MM.1S (cell line): ENCODE data around the gene GABARAP.
A peak's percentile ranks its signal among the peaks of the same experiment; 100 is the strongest.

Source experiments
- DNase-seq: peaks from one replicate; pipeline ENCODE4 v3.0.0-alpha.2; 2015
- H2AFZ ChIP-seq: fragments of 300-600 bp; sonication (generic); 2 replicates; pipeline ENCODE4 v1.6.0; 2016; ENCODE audit warnings: antibody characterized with exemption, low read length
- H3F3A ChIP-seq: fragments of 300-600 bp; sonication (generic); 2 replicates; pipeline ENCODE4 v1.6.1; 2016; ENCODE audit warnings: mild to moderate bottlenecking, antibody characterized with exemption, low read length, moderate library complexity, mixed read lengths; ENCODE audit not compliant: insufficient read depth
- H3K27ac ChIP-seq: fragments of 300-600 bp; sonication (generic); 2 replicates; pipeline ENCODE4 v1.5.1; 2016; ENCODE audit warnings: mild to moderate bottlenecking, low read length
- H3K27me3 ChIP-seq: fragments of 300-600 bp; sonication (generic); replicated peaks from 2 replicates; pipeline ENCODE4 v1.6.0; 2016; ENCODE audit warnings: low read length; ENCODE audit not compliant: insufficient read depth
- H3K36me3 ChIP-seq: fragments of 300-600 bp; sonication (generic); replicated peaks from 2 replicates; pipeline ENCODE4 v1.6.1; 2016; ENCODE audit warnings: mild to moderate bottlenecking, low read length, mixed read lengths; ENCODE audit not compliant: insufficient read depth
- H3K4me1 ChIP-seq: fragments of 300-600 bp; sonication (generic); 2 replicates; pipeline ENCODE4 v1.6.1; 2016; ENCODE audit warnings: low read length, mixed read lengths
- H3K4me2 ChIP-seq: fragments of 300-600 bp; sonication (generic); 2 replicates; pipeline ENCODE4 v1.6.0; 2016; ENCODE audit warnings: low read depth, low read length
- H3K4me3 ChIP-seq: fragments of 300-600 bp; sonication (generic); 2 replicates; pipeline ENCODE4 v1.5.1; 2016; ENCODE audit warnings: low read length, mixed read lengths
- H3K79me2 ChIP-seq: fragments of 300-600 bp; sonication (generic); 2 replicates; pipeline ENCODE4 v1.6.1; 2016; ENCODE audit warnings: mixed run types, low read length, mixed read lengths
- H3K9ac ChIP-seq: fragments of 300-600 bp; sonication (generic); 2 replicates; pipeline ENCODE4 v1.6.1; 2016; ENCODE audit warnings: low read length, mixed read lengths
- H3K9me2 ChIP-seq: fragments of 300-600 bp; sonication (generic); replicated peaks from 2 replicates; pipeline ENCODE4 v1.6.1; 2016; ENCODE audit warnings: mild to moderate bottlenecking, low read length, mixed read lengths; ENCODE audit not compliant: insufficient read depth
- H3K9me3 ChIP-seq: fragments of 300-600 bp; sonication (generic); replicated peaks from 2 replicates; pipeline ENCODE4 v1.6.1; 2016; ENCODE audit warnings: mild to moderate bottlenecking, low read length, mixed read lengths; ENCODE audit not compliant: insufficient read depth
- H4K20me1 ChIP-seq: fragments of 300-600 bp; sonication (generic); 2 replicates; pipeline ENCODE4 v1.6.1; 2016; ENCODE audit warnings: mild to moderate bottlenecking, low read length, moderate library complexity, mixed read lengths; ENCODE audit not compliant: insufficient read depth
- EZH2 ChIP-seq: fragments of 300-600 bp; sonication (generic); optimal IDR thresholded peaks from 2 replicates; pipeline ENCODE3; 2017; ENCODE audit warnings: low read depth, mild to moderate bottlenecking, antibody characterized with exemption, low read length, mixed read lengths
- EZH2phosphoT487 ChIP-seq: fragments of 300-600 bp; sonication (generic); IDR thresholded peaks from 2 replicates; pipeline ENCODE4 v1.6.1; 2018; ENCODE audit warnings: antibody characterized with exemption, low read length
- TF ChIP-seq, protein P1 (sequence below): fragments of 300-600 bp; sonication (generic); IDR thresholded peaks from 2 replicates; pipeline ENCODE4 v1.5.1; 2016; ENCODE audit warnings: antibody characterized with exemption, low read length, mixed read lengths

The GABARAP gene

DNA sequence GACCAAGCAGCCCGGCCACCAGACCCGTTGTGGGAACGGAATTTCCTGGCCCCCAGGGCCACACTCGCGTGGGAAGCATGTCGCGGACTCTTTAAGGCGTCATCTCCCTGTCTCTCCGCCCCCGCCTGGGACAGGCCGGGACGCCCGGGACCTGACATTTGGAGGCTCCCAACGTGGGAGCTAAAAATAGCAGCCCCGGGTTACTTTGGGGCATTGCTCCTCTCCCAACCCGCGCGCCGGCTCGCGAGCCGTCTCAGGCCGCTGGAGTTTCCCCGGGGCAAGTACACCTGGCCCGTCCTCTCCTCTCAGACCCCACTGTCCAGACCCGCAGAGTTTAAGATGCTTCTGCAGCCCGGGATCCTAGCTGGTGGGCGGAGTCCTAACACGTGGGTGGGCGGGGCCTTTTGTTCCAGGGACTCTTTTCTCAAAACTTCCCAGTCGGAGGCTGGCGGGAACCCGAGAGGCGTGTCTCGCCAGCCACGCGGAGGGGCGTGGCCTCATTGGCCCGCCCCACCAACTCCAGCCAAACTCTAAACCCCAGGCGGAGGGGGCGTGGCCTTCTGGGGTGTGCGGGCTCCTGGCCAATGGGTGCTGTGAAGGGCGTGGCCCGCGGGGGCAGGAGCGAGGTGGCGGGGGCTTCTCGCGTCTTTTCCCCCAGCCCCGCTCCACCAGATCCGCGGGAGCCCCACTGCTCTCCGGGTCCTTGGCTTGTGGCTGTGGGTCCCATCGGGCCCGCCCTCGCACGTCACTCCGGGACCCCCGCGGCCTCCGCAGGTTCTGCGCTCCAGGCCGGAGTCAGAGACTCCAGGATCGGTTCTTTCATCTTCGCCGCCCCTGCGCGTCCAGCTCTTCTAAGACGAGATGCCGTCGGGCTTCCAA lies 39.1 kb upstream of the GABARAP start, which contains the start of gene SLC2A4:
SLC2A4 (plus strand) TSS at position 645 of the 879 bp plus-strand sequence; CDS start at position 862, 217 bp downstream.
- Histone ChIP-seq H3K4me2 (peak within 1 kb of the TSS; percentile 97), H3K9ac (peak within 1 kb of the TSS; percentile 13; the same call in 1 of the 2 replicates), H3K27me3 (peaks cover 76% of the 10 kb centered on the region), H3K9me2 (no peaks in the 10 kb centered on the region), H3K4me1 (peaks cover 5% of the 10 kb centered on the region), H3K27ac (no peak within 1 kb of the TSS), H2AFZ (peak within 1 kb of the TSS; percentile 85), H3K79me2 (no peaks in the 10 kb centered on the region), H3F3A (peaks cover 8% of the 10 kb centered on the region), H3K36me3 (no peaks in the 10 kb centered on the region), H3K4me3 (peak within 1 kb of the TSS; percentile 65), H4K20me1 (no peaks in the 10 kb centered on the region), H3K9me3 (no peaks in the 10 kb centered on the region)
- peak; percentile 95 for DNase-seq
- TF ChIP-seq, protein P1, sequence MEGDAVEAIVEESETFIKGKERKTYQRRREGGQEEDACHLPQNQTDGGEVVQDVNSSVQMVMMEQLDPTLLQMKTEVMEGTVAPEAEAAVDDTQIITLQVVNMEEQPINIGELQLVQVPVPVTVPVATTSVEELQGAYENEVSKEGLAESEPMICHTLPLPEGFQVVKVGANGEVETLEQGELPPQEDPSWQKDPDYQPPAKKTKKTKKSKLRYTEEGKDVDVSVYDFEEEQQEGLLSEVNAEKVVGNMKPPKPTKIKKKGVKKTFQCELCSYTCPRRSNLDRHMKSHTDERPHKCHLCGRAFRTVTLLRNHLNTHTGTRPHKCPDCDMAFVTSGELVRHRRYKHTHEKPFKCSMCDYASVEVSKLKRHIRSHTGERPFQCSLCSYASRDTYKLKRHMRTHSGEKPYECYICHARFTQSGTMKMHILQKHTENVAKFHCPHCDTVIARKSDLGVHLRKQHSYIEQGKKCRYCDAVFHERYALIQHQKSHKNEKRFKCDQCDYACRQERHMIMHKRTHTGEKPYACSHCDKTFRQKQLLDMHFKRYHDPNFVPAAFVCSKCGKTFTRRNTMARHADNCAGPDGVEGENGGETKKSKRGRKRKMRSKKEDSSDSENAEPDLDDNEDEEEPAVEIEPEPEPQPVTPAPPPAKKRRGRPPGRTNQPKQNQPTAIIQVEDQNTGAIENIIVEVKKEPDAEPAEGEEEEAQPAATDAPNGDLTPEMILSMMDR, result no peak
- no peak for TF ChIP-seq EZH2
- TF ChIP-seq EZH2phosphoT487, result no peak

- peak overlapping the region; percentile 97 for H3K4me2 ChIP-seq
- H3K9me3 ChIP-seq, result no peaks in the 10 kb centered on the region
- TF ChIP-seq EZH2 (no peak), EZH2phosphoT487 (no peak)
- TF ChIP-seq, protein P1, result peak; percentile 89
- H3K4me1 ChIP-seq, result peaks cover 4% of the 10 kb centered on the region
- H3K4me3 ChIP-seq, result peak overlapping the region; percentile 65
- DNase-seq, result peak; percentile 86
- H3K79me2 ChIP-seq, result no peaks in the 10 kb centered on the region
- peaks cover 76% of the 10 kb centered on the region for H3K27me3 ChIP-seq
- no peaks in the 10 kb centered on the region for H3K9me2 ChIP-seq
- peak overlapping the region; percentile 85 for H2AFZ ChIP-seq
- H3F3A ChIP-seq, result peaks cover 8% of the 10 kb centered on the region
- H3K27ac ChIP-seq, result no peak overlapping the region
- peak overlapping the region; percentile 13; the same call in 1 of the 2 replicates for H3K9ac ChIP-seq
- no peaks in the 10 kb centered on the region for H3K36me3 ChIP-seq
- H4K20me1 ChIP-seq, result no peaks in the 10 kb centered on the region
These were observed 38.3 kb upstream of the GABARAP start for GRCh38 chr17:7280519-7281073.

DNA sequence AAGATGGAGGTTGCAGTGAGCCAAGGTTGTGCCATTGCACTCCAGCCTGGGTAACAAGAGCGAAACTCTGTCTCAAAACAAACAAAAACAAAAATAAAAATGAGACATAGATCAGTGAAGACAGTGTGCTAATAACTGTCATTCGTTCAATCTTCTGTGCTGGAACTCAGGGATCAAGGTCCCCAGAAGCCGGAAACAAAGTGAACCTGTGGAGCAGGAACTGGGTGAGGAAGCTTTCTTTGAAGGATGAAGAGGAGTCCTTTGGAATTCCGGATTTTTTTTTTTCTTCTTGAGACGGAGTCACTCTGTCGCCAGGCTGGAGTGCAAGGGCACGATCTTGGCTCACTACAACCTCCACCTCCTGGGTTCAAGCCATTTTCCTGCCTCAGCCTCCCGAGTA lies 37.2 kb upstream of the GABARAP start:
- TF ChIP-seq, protein P1, result no peak
- TF ChIP-seq EZH2 (no peak), EZH2phosphoT487 (no peak)
- no peak for DNase-seq
- Histone ChIP-seq H3K4me1 (peaks cover 4% of the 10 kb centered on the region), H3K4me2 (no peak overlapping the region), H3K27me3 (peaks cover 74% of the 10 kb centered on the region), H4K20me1 (no peaks in the 10 kb centered on the region), H3K9me3 (no peaks in the 10 kb centered on the region), H3F3A (peaks cover 8% of the 10 kb centered on the region), H3K4me3 (no peak overlapping the region), H2AFZ (no peak overlapping the region), H3K9me2 (no peaks in the 10 kb centered on the region), H3K9ac (no peak overlapping the region), H3K36me3 (no peaks in the 10 kb centered on the region), H3K79me2 (no peaks in the 10 kb centered on the region), H3K27ac (no peak overlapping the region)
